Raji (cell line): Measurements from ENCODE around the gene KRTAP9-9.
"Not testable (repeated sequence)": the region's sequence is repeated elsewhere in the genome, so short reads cannot be mapped to it uniquely, and the experiment has no call there.

Source experiments
- POLR2A ChIP-seq: IDR thresholded peaks from 2 replicates; pipeline ENCODE4 v1.6.1; 2011; ENCODE audit warnings: low read depth, low read length, control low read depth; ENCODE audit not compliant: insufficient read depth

Gene KRTAP9-9

DNA sequence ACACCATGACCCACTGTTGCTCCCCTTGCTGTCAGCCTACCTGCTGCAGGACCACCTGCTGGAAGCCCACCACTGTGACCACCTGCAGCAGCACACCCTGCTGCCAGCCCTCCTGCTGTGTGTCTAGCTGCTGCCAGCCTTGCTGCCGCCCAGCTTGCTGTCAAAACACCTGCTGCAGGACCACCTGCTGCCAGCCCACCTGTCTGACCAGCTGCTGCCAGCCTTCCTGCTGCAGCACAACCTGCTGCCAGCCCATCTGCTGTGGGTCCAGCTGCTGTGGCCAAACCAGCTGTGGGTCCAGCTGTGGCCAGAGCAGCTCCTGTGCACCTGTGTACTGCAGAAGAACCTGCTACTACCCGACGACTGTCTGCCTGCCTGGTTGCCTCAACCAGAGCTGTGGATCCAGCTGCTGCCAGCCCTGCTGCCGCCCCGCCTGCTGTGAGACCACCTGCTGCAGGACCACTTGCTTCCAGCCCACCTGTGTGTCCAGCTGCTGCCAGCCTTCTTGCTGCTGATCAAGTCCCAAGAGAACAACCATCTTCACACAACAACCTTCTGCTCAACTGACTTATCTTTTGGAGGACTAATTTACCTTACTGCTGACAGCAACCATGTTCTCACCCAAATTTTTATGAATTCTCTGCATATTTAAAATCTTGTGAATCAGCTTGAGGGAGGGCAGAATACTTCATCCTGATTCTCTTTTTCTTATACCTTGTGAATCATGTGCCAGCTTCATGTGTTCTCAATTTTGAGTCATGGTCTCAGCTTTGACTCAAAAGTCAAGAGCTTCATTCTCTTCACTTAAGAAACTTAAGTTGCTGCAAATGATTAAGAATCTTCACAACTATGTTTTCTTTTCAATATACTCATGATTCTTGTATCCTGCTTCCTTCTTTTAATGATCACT is at the start of gene KRTAP9-9:
TSS of gene KRTAP9-9 (plus strand) at position 4 of the 910 bp plus-strand sequence.
- TF ChIP-seq POLR2A: not testable (repeated sequence)

DNA sequence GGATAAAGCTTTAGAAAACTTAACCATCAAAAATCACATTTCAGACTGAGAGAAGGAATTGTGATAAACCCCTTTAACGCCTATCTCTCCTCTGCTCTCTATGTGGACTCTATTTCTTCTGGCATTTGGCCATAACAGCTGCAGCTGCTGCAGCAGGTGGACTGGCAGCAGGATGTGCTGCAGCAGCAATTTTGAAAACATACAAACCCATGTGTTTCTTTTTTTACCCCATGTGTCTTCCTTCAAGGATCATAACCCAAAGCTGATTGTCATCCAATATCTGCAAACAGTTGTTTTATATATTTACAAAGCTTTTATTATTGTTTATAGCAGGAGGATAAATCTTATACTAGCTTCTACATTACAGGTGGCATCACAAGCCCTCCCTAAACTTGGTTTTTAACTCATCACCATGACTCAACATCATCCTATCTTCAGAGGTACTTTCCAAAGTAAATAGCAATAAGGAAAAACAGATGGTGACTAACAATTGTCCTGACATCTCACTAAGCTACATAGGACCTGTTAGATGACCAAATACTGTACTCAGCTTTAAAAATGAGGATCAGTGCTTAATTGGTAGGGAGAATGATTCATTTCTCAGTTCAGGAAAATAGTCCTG is 43.2 kb upstream of the KRTAP9-9 start:
- no peak for TF ChIP-seq POLR2A

DNA sequence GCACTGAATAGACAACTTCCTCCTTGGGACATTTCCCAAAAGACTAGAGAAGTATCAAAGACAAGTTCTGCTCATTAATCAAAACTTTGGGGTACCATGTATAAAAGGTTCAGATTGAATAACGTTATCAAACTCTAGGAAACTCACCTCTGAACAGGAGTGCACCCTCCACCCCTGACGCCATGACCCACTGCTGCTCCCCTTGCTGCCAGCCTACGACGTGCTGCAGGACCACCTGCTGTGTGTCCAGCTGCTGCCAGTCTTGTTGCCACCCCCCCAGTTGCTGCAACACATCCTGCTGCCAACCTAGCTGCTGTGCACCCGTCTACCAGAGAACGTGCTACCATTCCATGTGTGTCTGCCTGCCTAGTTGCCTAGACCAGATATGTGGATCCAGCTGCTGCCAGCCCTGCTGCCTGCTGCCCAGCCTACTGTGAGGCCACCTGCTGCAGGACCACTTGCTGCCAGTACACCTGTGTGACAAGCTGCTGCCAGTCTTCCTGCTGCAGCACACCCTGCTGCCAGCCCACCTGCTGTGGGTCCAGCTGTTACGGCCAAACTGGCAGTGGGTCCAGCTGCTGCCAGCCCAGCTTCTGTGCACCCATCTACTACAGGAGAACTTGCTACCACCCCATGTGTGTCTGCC is 42.5 kb upstream of the KRTAP9-9 start:
- TF ChIP-seq POLR2A: no peak

- TF ChIP-seq POLR2A: no peak
Observed at GRCh38 chr17:41215681-41216080, 39.5 kb upstream of the KRTAP9-9 start.

- no peak for TF ChIP-seq POLR2A
Observed at GRCh38 chr17:41223821-41224220, 31.4 kb upstream of the KRTAP9-9 start.

- TF ChIP-seq POLR2A: no peak
Observed at GRCh38 chr17:41226051-41226450, 29.1 kb upstream of the KRTAP9-9 start.

DNA sequence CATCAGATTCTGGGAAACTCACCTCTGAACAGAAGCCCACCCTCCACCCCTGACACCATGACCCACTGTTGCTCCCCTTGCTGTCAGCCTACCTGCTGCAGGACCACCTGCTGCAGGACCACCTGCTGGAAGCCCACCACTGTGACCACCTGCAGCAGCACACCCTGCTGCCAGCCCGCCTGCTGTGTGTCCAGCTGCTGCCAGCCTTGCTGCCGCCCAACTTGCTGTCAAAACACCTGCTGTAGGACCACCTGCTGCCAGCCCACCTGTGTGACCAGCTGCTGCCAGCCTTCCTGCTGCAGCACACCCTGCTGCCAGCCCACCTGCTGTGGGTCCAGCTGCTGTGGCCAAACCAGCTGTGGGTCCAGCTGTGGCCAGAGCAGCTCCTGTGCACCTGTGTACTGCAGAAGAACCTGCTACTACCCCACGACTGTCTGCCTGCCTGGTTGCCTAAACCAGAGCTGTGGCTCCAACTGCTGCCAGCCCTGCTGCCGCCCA is 28.5 kb upstream of the KRTAP9-9 start, which contains the start of gene KRTAP9-2:
TSS of gene KRTAP9-2 (plus strand) at position 51 of the 498 bp plus-strand sequence. CDS start at position 58, 7 bp downstream.
- not testable (repeated sequence) for TF ChIP-seq POLR2A

- TF ChIP-seq POLR2A: no peak
Observed at GRCh38 chr17:41230094-41230493, 25.1 kb upstream of the KRTAP9-9 start.

- TF ChIP-seq POLR2A: no peak
Observed at GRCh38 chr17:41231731-41232130, 23.5 kb upstream of the KRTAP9-9 start.

- TF ChIP-seq POLR2A: not testable (repeated sequence)
Observed at GRCh38 chr17:41232399-41233105, 22.6 kb upstream of the KRTAP9-9 start, which contains the start of gene KRTAP9-3. TSS of gene KRTAP9-3 (plus strand) at chr17:41232449. CDS start at chr17:41232502, 53 bp downstream.

DNA sequence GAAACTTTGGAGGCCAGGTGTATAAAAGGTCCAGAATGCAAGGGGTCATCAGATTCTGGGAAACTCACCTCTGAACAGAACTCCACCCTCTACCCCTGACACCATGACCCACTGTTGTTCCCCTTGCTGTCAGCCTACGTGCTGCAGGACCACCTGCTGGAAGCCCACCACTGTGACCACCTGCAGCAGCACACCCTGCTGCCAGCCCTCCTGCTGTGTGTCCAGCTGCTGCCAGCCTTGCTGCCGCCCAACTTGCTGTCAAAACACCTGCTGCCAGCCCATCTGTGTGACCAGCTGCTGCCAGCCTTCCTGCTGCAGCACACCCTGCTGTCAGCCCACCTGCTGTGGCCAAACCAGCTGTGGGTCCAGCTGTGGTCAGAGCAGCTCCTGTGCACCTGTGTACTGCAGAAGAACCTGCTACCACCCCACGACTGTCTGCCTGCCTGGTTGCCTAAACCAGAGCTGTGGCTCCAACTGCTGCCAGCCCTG is 17.2 kb upstream of the KRTAP9-9 start, which contains the start of gene KRTAP9-8:
TSS of gene KRTAP9-8 (plus strand) at position 51 of the 489 bp plus-strand sequence. CDS start at position 104, 53 bp downstream.
- TF ChIP-seq POLR2A: not testable (repeated sequence)

- TF ChIP-seq POLR2A: not testable (repeated sequence)
Observed at GRCh38 chr17:41249637-41250240, 5.4 kb upstream of the KRTAP9-9 start, which contains the start of gene KRTAP9-4. TSS of gene KRTAP9-4 (plus strand) at chr17:41249687. CDS start at chr17:41249721, 34 bp downstream.

- no peak for TF ChIP-seq POLR2A
Observed at GRCh38 chr17:41251261-41251660, 3.9 kb upstream of the KRTAP9-9 start.

GRCh38 chr17:41254861-41255260 is 323 bp upstream of the KRTAP9-9 start:
- TF ChIP-seq POLR2A: no peak
